SK-N-SH treated with all-trans-retinoic acid at 6 μM for 48 hours (cell line): ENCODE data around the gene STK35.

Experiments
- ATAC-seq: fragments of 200-7000 bp; cut with Tn5 transposase; 3 replicates; pipeline ENCODE4 v1.9.1; 2020; ENCODE audit warnings: mild to moderate bottlenecking, moderate library complexity
- ARNTL ChIP-seq: fragments of 450-650 bp; formaldehyde crosslinking; IDR thresholded peaks from 2 replicates; pipeline ENCODE4 v1.5.0; 2020; ENCODE audit warnings: low read depth, mild to moderate bottlenecking, moderate library complexity, borderline replicate concordance
- CSDC2 ChIP-seq: fragments of 250-450 bp; sonication (Bioruptor Pico); IDR thresholded peaks from 2 replicates; pipeline ENCODE4 v1.5.0; 2020; ENCODE audit warnings: mild to moderate bottlenecking, moderate library complexity
- CSRNP3 ChIP-seq: fragments of 250-450 bp; sonication (Bioruptor Pico); IDR thresholded peaks from 2 replicates; pipeline ENCODE4 v1.5.1; 2021; ENCODE audit warnings: mild to moderate bottlenecking, moderate library complexity
- ESRRG ChIP-seq: fragments of 250-450 bp; sonication (Bioruptor Pico); IDR thresholded peaks from 2 replicates; pipeline ENCODE4 v1.6.1; 2021; ENCODE audit warnings: mild to moderate bottlenecking
- GLIS3 ChIP-seq: fragments of 250-450 bp; sonication (Bioruptor Pico); IDR thresholded peaks from 2 replicates; pipeline ENCODE4 v1.5.0; 2020; ENCODE audit warnings: mild to moderate bottlenecking, moderate library complexity
- ISL1 ChIP-seq: fragments of 250-450 bp; sonication (Bioruptor Pico); IDR thresholded peaks from 2 replicates; pipeline ENCODE4 v2.1.2; 2022; ENCODE audit warnings: mild to moderate bottlenecking, moderate library complexity
- OSR1 ChIP-seq: fragments of 250-450 bp; sonication (Bioruptor Pico); IDR thresholded peaks from 2 replicates; pipeline ENCODE4 v1.8.0; 2022; ENCODE audit warnings: moderate library complexity, mild to moderate bottlenecking, inconsistent platforms
- PATZ1 ChIP-seq: fragments of 250-450 bp; sonication (Bioruptor Pico); IDR thresholded peaks from 2 replicates; pipeline ENCODE4 v1.8.0; 2020; ENCODE audit warnings: mild to moderate bottlenecking, moderate library complexity, borderline replicate concordance
- POU6F1 ChIP-seq: fragments of 250-450 bp; sonication (Bioruptor Pico); IDR thresholded peaks from 2 replicates; pipeline ENCODE4 v1.8.0; 2021; ENCODE audit warnings: low read depth, mild to moderate bottlenecking, moderate library complexity, borderline replicate concordance
- PPARA ChIP-seq: fragments of 250-450 bp; sonication (Bioruptor Pico); IDR thresholded peaks from 2 replicates; pipeline ENCODE4 v1.5.0; 2020; ENCODE audit warnings: mild to moderate bottlenecking, borderline replicate concordance
- RARB ChIP-seq: fragments of 250-450 bp; sonication (Bioruptor Pico); IDR thresholded peaks from 2 replicates; pipeline ENCODE4 v1.8.0; 2021; ENCODE audit warnings: mild to moderate bottlenecking, moderate library complexity
- SNAI2 ChIP-seq: fragments of 250-450 bp; sonication (Bioruptor Pico); IDR thresholded peaks from 2 replicates; pipeline ENCODE4 v1.5.0; 2020; ENCODE audit warnings: mild to moderate bottlenecking, moderate library complexity
- TCF4 ChIP-seq: fragments of 250-450 bp; sonication (Bioruptor Pico); IDR thresholded peaks from 2 replicates; pipeline ENCODE4 v1.8.0; 2021; ENCODE audit warnings: mild to moderate bottlenecking, moderate library complexity, borderline replicate concordance
- TOX ChIP-seq: fragments of 250-450 bp; sonication (Bioruptor Pico); IDR thresholded peaks from 2 replicates; pipeline ENCODE4 v1.8.0; 2021; ENCODE audit warnings: mild to moderate bottlenecking, moderate library complexity, borderline replicate concordance
- ZC3H10 ChIP-seq: fragments of 250-450 bp; sonication (Bioruptor Pico); IDR thresholded peaks from 2 replicates; pipeline ENCODE4 v1.5.1; 2021; ENCODE audit warnings: mild to moderate bottlenecking, moderate library complexity
- ZFP3 ChIP-seq: fragments of 250-450 bp; sonication (Bioruptor Pico); IDR thresholded peaks from 2 replicates; pipeline ENCODE4 v1.5.0; 2020; ENCODE audit warnings: mild to moderate bottlenecking, moderate library complexity
- ZFP30 ChIP-seq: fragments of 450-650 bp; formaldehyde crosslinking; IDR thresholded peaks from 2 replicates; pipeline ENCODE4 v1.5.0; 2022; ENCODE audit warnings: mild to moderate bottlenecking, moderate library complexity
- ZNF565 ChIP-seq: fragments of 450-650 bp; formaldehyde crosslinking; conservative IDR thresholded peaks from 2 replicates; pipeline ENCODE4 v1.5.0; 2020; ENCODE audit warnings: low read depth, mild to moderate bottlenecking, moderate library complexity
- ZNF70 ChIP-seq: fragments of 450-650 bp; formaldehyde crosslinking; IDR thresholded peaks from 2 replicates; pipeline ENCODE4 v1.5.0; 2020; ENCODE audit warnings: mild to moderate bottlenecking, moderate library complexity
- ZNF8 ChIP-seq: fragments of 450-650 bp; formaldehyde crosslinking; IDR thresholded peaks from 2 replicates; pipeline ENCODE4 v1.5.0; 2020; ENCODE audit warnings: mild to moderate bottlenecking, moderate library complexity
- TF ChIP-seq, protein P1 (sequence below): fragments of 250-450 bp; sonication (Bioruptor Pico); IDR thresholded peaks from 2 replicates; pipeline ENCODE4 v1.5.0; 2020; ENCODE audit warnings: mild to moderate bottlenecking, moderate library complexity
- TF ChIP-seq, protein P2 (sequence below): fragments of 250-450 bp; sonication (Bioruptor Pico); IDR thresholded peaks from 2 replicates; pipeline ENCODE4 v1.5.1; 2020; ENCODE audit warnings: low read depth, mild to moderate bottlenecking, moderate library complexity

Gene STK35

GRCh38 chr20:2135013-2135412 is 33.4 kb downstream of the STK35 start:
- no peak for TF ChIP-seq ESRRG (CRISPR knock-in tag)
- no peak for TF ChIP-seq GLIS3
- no peak for TF ChIP-seq CSRNP3 (CRISPR knock-in tag)
- no peak for TF ChIP-seq ZFP30
- no peak for TF ChIP-seq SNAI2 (CRISPR knock-in tag)
- no peak for TF ChIP-seq RARB (CRISPR knock-in tag)
- TF ChIP-seq ISL1 (CRISPR knock-in tag): no peak
- no peak for TF ChIP-seq ZNF8 (CRISPR knock-in tag)
- no peak for TF ChIP-seq ZC3H10 (CRISPR knock-in tag)
- TF ChIP-seq PATZ1: no peak
- TF ChIP-seq TCF4 (CRISPR knock-in tag): no peak
- no peak for TF ChIP-seq ARNTL (CRISPR knock-in tag)
- TF ChIP-seq TOX: no peak
- no peak for TF ChIP-seq CSDC2 (CRISPR knock-in tag)
- TF ChIP-seq ZNF70 (CRISPR knock-in tag): no peak
- TF ChIP-seq, protein P1, sequence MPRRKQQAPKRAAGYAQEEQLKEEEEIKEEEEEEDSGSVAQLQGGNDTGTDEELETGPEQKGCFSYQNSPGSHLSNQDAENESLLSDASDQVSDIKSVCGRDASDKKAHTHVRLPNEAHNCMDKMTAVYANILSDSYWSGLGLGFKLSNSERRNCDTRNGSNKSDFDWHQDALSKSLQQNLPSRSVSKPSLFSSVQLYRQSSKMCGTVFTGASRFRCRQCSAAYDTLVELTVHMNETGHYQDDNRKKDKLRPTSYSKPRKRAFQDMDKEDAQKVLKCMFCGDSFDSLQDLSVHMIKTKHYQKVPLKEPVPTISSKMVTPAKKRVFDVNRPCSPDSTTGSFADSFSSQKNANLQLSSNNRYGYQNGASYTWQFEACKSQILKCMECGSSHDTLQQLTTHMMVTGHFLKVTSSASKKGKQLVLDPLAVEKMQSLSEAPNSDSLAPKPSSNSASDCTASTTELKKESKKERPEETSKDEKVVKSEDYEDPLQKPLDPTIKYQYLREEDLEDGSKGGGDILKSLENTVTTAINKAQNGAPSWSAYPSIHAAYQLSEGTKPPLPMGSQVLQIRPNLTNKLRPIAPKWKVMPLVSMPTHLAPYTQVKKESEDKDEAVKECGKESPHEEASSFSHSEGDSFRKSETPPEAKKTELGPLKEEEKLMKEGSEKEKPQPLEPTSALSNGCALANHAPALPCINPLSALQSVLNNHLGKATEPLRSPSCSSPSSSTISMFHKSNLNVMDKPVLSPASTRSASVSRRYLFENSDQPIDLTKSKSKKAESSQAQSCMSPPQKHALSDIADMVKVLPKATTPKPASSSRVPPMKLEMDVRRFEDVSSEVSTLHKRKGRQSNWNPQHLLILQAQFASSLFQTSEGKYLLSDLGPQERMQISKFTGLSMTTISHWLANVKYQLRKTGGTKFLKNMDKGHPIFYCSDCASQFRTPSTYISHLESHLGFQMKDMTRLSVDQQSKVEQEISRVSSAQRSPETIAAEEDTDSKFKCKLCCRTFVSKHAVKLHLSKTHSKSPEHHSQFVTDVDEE (CRISPR knock-in tag): no peak
- no peak for TF ChIP-seq PPARA
- TF ChIP-seq POU6F1 (CRISPR knock-in tag): no peak
- TF ChIP-seq OSR1 (CRISPR knock-in tag): no peak
- TF ChIP-seq ZFP3 (CRISPR knock-in tag): no peak
- no peak for ATAC-seq

- TF ChIP-seq RARB (CRISPR knock-in tag) (no peak), TOX (no peak), ZFP30 (no peak), ZNF70 (CRISPR knock-in tag) (no peak), CSRNP3 (CRISPR knock-in tag) (no peak), ZC3H10 (CRISPR knock-in tag) (no peak), ZFP3 (CRISPR knock-in tag) (no peak), ZNF565 (CRISPR knock-in tag) (no peak)
Observed at GRCh38 chr20:2136275-2136674, 34.6 kb downstream of the STK35 start.

GRCh38 chr20:2137552-2138201 is 36.0 kb downstream of the STK35 start:
- peak; percentile 81 for ATAC-seq

More at GRCh38 chr20:2136275-2136674, 34.6 kb downstream of the STK35 start:
- ATAC-seq: no peak

More at GRCh38 chr20:2137552-2138201, 36.0 kb downstream of the STK35 start:
- TF ChIP-seq, protein P2, sequence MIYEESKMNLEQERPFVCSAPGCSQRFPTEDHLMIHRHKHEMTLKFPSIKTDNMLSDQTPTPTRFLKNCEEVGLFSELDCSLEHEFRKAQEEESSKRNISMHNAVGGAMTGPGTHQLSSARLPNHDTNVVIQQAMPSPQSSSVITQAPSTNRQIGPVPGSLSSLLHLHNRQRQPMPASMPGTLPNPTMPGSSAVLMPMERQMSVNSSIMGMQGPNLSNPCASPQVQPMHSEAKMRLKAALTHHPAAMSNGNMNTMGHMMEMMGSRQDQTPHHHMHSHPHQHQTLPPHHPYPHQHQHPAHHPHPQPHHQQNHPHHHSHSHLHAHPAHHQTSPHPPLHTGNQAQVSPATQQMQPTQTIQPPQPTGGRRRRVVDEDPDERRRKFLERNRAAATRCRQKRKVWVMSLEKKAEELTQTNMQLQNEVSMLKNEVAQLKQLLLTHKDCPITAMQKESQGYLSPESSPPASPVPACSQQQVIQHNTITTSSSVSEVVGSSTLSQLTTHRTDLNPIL: no peak
- TF ChIP-seq ESRRG (CRISPR knock-in tag) (no peak), SNAI2 (CRISPR knock-in tag) (no peak), PATZ1 (no peak), ZC3H10 (CRISPR knock-in tag) (no peak)
